OCI-LY1 (cell line): ENCODE data around the gene VDR.

ENCODE experiments used
- H2AFZ ChIP-seq: fragments of 200-600 bp; sonication (generic), shearing (Covaris generic); 2 replicates; pipeline ENCODE4 v1.6.0; 2014; ENCODE audit warnings: antibody characterized with exemption, mild to moderate bottlenecking, low read length
- H3F3A ChIP-seq: fragments of 200-600 bp; sonication (generic), shearing (Covaris generic); 2 replicates; pipeline ENCODE4 v1.6.0; 2014; ENCODE audit warnings: mild to moderate bottlenecking, antibody characterized with exemption, low read length, moderate library complexity; ENCODE audit not compliant: insufficient read depth
- H3K27ac ChIP-seq: fragments of 200-600 bp; sonication (generic); 2 replicates; pipeline ENCODE4 v1.5.1; 2014; ENCODE audit warnings: low read length, mixed run types, mild to moderate bottlenecking, low read depth; ENCODE audit not compliant: poor library complexity, severe bottlenecking
- H3K27me3 ChIP-seq: fragments of 200-600 bp; sonication (generic); 2 replicates; pipeline ENCODE4 v1.6.0; 2014; ENCODE audit warnings: antibody characterized with exemption, mild to moderate bottlenecking, low read length, moderate library complexity; ENCODE audit not compliant: insufficient read depth
- H3K36me3 ChIP-seq: fragments of 200-600 bp; sonication (generic); 2 replicates; pipeline ENCODE4 v1.6.1; 2014; ENCODE audit warnings: mild to moderate bottlenecking, antibody characterized with exemption, low read length, moderate library complexity, mixed read lengths; ENCODE audit not compliant: insufficient read depth
- H3K4me1 ChIP-seq: fragments of 200-600 bp; sonication (generic); 2 replicates; pipeline ENCODE4 v1.5.1; 2014; ENCODE audit warnings: mild to moderate bottlenecking, low read length, moderate library complexity; ENCODE audit not compliant: insufficient read depth, severe bottlenecking
- H3K4me2 ChIP-seq: fragments of 200-600 bp; sonication (generic), shearing (Covaris generic); 2 replicates; pipeline ENCODE4 v1.6.1; 2014; ENCODE audit warnings: low read length
- H3K4me3 ChIP-seq: fragments of 200-600 bp; sonication (generic); 2 replicates; pipeline ENCODE4 v1.5.1; 2014; ENCODE audit warnings: low read length, low read depth, mild to moderate bottlenecking, mixed read lengths; ENCODE audit not compliant: poor library complexity, severe bottlenecking
- H3K79me2 ChIP-seq: fragments of 200-600 bp; shearing (Covaris generic); 2 replicates; pipeline ENCODE4 v1.6.1; 2016; ENCODE audit warnings: mixed run types, low read length, mixed read lengths; ENCODE audit not compliant: insufficient read depth
- H3K9ac ChIP-seq: fragments of 200-600 bp; sonication (generic), shearing (Covaris generic); 2 replicates; pipeline ENCODE4 v1.6.1; 2014; ENCODE audit warnings: mild to moderate bottlenecking, low read length, mixed read lengths
- H3K9me2 ChIP-seq: fragments of 200-600 bp; sonication (generic), shearing (Covaris generic); 2 replicates; pipeline ENCODE4 v1.6.1; 2014; ENCODE audit warnings: low read depth, mild to moderate bottlenecking, low read length, mixed read lengths
- H3K9me3 ChIP-seq: fragments of 200-600 bp; shearing (Covaris generic); 2 replicates; pipeline ENCODE4 v1.6.1; 2014; ENCODE audit warnings: low read length, mixed read lengths
- H4K20me1 ChIP-seq: fragments of 200-600 bp; sonication (generic), shearing (Covaris generic); 2 replicates; pipeline ENCODE4 v1.6.0; 2016; ENCODE audit warnings: mild to moderate bottlenecking, low read length; ENCODE audit not compliant: insufficient read depth
- EZH2 ChIP-seq: fragments of 200-600 bp; sonication (generic), shearing (Covaris generic); IDR thresholded peaks from 2 replicates; pipeline ENCODE4 v1.8.0; 2017; ENCODE audit warnings: borderline replicate concordance, mixed run types, mild to moderate bottlenecking, antibody characterized with exemption, low read length, moderate library complexity, mixed read lengths
- TF ChIP-seq, protein P1 (sequence below): fragments of 200-600 bp; sonication (generic), shearing (Covaris generic); IDR thresholded peaks from 2 replicates; pipeline ENCODE4 v1.5.1; 2017; ENCODE audit warnings: mild to moderate bottlenecking, antibody characterized with exemption, low read length, moderate library complexity, mixed read lengths

Gene VDR

DNA sequence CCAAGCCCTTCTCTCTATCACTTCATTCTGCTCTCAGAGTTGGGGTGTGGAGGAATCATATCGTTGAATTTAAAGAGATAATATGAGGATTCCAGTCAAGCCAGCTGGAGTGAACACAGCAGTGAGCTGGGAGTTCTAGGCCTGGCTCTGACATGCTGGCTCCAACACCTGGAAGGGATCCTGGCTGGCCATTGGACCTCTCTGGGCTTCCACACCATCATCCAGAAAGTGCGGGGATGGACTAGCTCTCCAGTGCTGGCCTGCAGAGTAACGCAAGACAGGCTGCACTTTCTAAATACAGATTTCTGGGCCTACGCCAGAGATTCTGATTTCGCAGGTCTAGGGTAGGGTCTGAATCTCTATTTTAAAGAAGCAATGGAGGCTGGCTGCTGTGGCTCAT lies 50.3 kb downstream of the VDR start:
- Histone ChIP-seq H3K9ac (no peak overlapping the region), H4K20me1 (no peaks in the 10 kb centered on the region)
- TF ChIP-seq, protein P1, sequence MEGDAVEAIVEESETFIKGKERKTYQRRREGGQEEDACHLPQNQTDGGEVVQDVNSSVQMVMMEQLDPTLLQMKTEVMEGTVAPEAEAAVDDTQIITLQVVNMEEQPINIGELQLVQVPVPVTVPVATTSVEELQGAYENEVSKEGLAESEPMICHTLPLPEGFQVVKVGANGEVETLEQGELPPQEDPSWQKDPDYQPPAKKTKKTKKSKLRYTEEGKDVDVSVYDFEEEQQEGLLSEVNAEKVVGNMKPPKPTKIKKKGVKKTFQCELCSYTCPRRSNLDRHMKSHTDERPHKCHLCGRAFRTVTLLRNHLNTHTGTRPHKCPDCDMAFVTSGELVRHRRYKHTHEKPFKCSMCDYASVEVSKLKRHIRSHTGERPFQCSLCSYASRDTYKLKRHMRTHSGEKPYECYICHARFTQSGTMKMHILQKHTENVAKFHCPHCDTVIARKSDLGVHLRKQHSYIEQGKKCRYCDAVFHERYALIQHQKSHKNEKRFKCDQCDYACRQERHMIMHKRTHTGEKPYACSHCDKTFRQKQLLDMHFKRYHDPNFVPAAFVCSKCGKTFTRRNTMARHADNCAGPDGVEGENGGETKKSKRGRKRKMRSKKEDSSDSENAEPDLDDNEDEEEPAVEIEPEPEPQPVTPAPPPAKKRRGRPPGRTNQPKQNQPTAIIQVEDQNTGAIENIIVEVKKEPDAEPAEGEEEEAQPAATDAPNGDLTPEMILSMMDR: no peak
- no peak for TF ChIP-seq EZH2

DNA sequence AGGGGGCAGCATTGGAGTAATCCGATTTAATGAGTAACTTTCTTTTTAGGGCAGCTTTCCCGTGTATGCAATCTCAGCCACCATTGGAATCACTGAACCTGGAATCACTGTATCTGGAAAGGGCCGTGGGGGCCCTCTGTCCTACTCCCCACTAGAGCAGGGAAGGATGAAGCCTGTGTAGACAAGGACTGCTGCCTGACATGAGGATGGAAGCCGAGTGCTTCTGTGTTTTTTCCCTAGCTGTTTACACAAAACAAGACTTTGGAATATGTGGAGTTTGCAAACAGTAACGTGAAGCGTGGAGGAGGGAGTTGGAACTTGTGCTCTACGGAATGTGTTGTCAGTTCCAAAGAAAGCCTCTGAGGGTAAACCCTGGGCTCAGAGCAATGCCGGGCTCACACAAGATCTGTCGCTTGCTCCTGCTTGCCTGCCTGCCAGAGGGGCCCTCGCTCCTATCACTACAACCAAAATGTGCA lies 52.7 kb downstream of the VDR start:
- Histone ChIP-seq H3K4me3 (no peak overlapping the region), H3K9me3 (no peaks in the 10 kb centered on the region), H3K4me1 (no peaks in the 10 kb centered on the region), H3F3A (no peaks in the 10 kb centered on the region), H3K4me2 (no peak overlapping the region), H4K20me1 (no peaks in the 10 kb centered on the region), H3K27me3 (0 out of 2 replicates have a peak, but pooled peaks cover 4% of the 10 kb centered on the region), H2AFZ (no peak overlapping the region), H3K9me2 (no peaks in the 10 kb centered on the region), H3K36me3 (no peaks in the 10 kb centered on the region), H3K79me2 (no peaks in the 10 kb centered on the region), H3K27ac (no peak overlapping the region), H3K9ac (no peak overlapping the region)
- TF ChIP-seq, protein P1: no peak

More for the DNA sequence above, 50.3 kb downstream of the VDR start:
- Histone ChIP-seq H2AFZ (no peak overlapping the region), H3K4me1 (no peaks in the 10 kb centered on the region), H3F3A (no peaks in the 10 kb centered on the region), H3K36me3 (no peaks in the 10 kb centered on the region), H3K27ac (no peak overlapping the region), H3K9me3 (no peaks in the 10 kb centered on the region), H3K4me3 (no peak overlapping the region), H3K4me2 (no peak overlapping the region), H3K9me2 (no peaks in the 10 kb centered on the region), H3K27me3 (0 out of 2 replicates have a peak, but pooled peaks cover 4% of the 10 kb centered on the region), H3K79me2 (no peaks in the 10 kb centered on the region)

DNA sequence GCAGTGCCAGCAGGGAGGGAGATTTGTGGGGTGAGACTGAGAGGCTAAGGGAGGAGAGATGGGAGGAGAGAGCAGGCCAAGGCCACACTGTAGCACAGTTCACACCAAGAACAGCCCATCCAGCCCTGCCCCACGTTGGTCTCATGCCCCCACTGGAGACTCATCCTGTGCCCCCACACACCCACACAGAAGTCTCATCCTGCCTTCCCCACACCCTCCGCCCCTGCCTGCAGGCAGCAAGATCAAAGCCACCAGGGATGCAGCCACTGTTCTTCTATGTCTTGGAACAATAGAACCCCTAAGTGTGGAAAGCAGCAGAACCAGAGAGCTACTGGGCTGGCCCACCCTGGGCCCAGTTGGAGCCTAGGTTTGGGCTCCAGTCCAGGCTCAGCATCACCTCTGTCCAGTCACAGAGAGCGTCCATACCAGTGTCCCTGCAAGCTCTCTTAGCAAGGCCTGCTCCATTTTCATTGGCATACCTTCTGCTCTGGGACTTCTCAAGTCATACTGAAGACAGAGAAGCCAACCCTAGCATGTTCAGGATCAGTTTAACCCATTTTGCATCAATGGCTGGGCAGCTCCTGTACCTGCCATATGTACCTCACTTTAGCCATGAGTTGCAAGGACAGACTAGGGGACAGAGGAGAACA lies 53.4 kb downstream of the VDR start:
- no peak for TF ChIP-seq EZH2
- TF ChIP-seq, protein P1: no peak
- Histone ChIP-seq H3K4me1 (no peaks in the 10 kb centered on the region), H3K4me3 (no peak overlapping the region), H2AFZ (no peak overlapping the region), H3K27ac (no peak overlapping the region), H3K9me3 (no peaks in the 10 kb centered on the region), H3F3A (no peaks in the 10 kb centered on the region), H3K9ac (no peak overlapping the region), H3K36me3 (no peaks in the 10 kb centered on the region), H3K9me2 (no peaks in the 10 kb centered on the region), H3K79me2 (no peaks in the 10 kb centered on the region), H4K20me1 (no peaks in the 10 kb centered on the region), H3K4me2 (no peak overlapping the region), H3K27me3 (0 out of 2 replicates have a peak, but pooled peaks cover 4% of the 10 kb centered on the region)
